Mucosa of rectum (tissue), 2 donors: ENCODE results near the gene NDUFB10.

Experiments
- H3K27ac ChIP-seq, 2 donors: one replicate each; pipeline ENCODE4 v1.7.0; 2013; ENCODE audit warnings: inconsistent platforms in 2 of 2, low read depth in 2 of 2, low read length in 2 of 2
- H3K27me3 ChIP-seq, 2 donors: one replicate each; pipeline ENCODE4 v1.7.0; 2013; ENCODE audit warnings: low read length in 2 of 2; ENCODE audit not compliant: control insufficient read depth in 2 of 2, insufficient read depth in 2 of 2
- H3K36me3 ChIP-seq, 2 donors: one replicate each; pipeline ENCODE4 v1.7.0; 2013; ENCODE audit warnings: low read length in 2 of 2; ENCODE audit not compliant: control insufficient read depth in 2 of 2, insufficient read depth in 2 of 2
- H3K4me1 ChIP-seq, 2 donors: one replicate each; pipeline ENCODE4 v1.7.0; 2013; ENCODE audit warnings: low read length in 2 of 2, mild to moderate bottlenecking in 1 of 2; ENCODE audit not compliant: control insufficient read depth in 2 of 2, insufficient read depth in 2 of 2
- H3K4me3 ChIP-seq, 2 donors: one replicate each; pipeline ENCODE4 v1.7.0; 2013; ENCODE audit warnings: low read length in 2 of 2
- H3K9ac ChIP-seq, 2 donors: one replicate each; pipeline ENCODE4 v1.7.0; 2013; ENCODE audit warnings: low read length in 2 of 2, low read depth in 1 of 2, mild to moderate bottlenecking in 1 of 2
- H3K9me3 ChIP-seq, 2 donors: one replicate each; pipeline ENCODE4 v1.7.0; 2013; ENCODE audit warnings: low read length in 2 of 2; ENCODE audit not compliant: control insufficient read depth in 2 of 2
- donor health status: healthy.
- donor health status: Normal muscosa, but diverticular disease.

Gene NDUFB10

GRCh38 chr16:1959269-1960039, at the start of gene NDUFB10:
NDUFB10 (plus strand) TSS chr16:1959538; CDS start chr16:1959625, 87 bp downstream.
- Histone ChIP-seq H3K36me3 (peaks cover 14 to 21% of the 10 kb centered on the region in 2 donors), H3K9ac (peak within 1 kb of the TSS; percentile 93 to 96), H3K27ac (peak within 1 kb of the TSS; percentile 76 to 86), H3K27me3 (no peaks in the 10 kb centered on the region), H3K4me1 (peaks cover 18 to 24% of the 10 kb centered on the region in 2 donors), H3K9me3 (no peaks in the 10 kb centered on the region), H3K4me3 (peak within 1 kb of the TSS; percentile 85 to 93)

GRCh38 chr16:1909561-1910231, 49.6 kb upstream of the NDUFB10 start:
- no peaks in the 10 kb centered on the region for H3K9me3 ChIP-seq
- no peaks in the 10 kb centered on the region for H3K36me3 ChIP-seq
- peak overlapping the region in 1 of 2 donors; percentile 54 for H3K9ac ChIP-seq
- H3K27ac ChIP-seq, result peak overlapping the region; percentile 52 to 63
- H3K27me3 ChIP-seq, result peaks cover 0 to 4% of the 10 kb centered on the region in 2 donors
- H3K4me3 ChIP-seq, result no peak overlapping the region
- peaks cover 33 to 40% of the 10 kb centered on the region in 2 donors for H3K4me1 ChIP-seq

GRCh38 chr16:1911467-1912214, 47.7 kb upstream of the NDUFB10 start:
- H3K4me1 ChIP-seq, result peaks cover 31 to 42% of the 10 kb centered on the region in 2 donors
- no peak overlapping the region for H3K27ac ChIP-seq
- no peaks in the 10 kb centered on the region for H3K36me3 ChIP-seq
- no peak overlapping the region for H3K4me3 ChIP-seq
- H3K9ac ChIP-seq, result no peak overlapping the region
- H3K27me3 ChIP-seq, result peaks cover 0 to 5% of the 10 kb centered on the region in 2 donors
- H3K9me3 ChIP-seq, result no peaks in the 10 kb centered on the region

- no peaks in the 10 kb centered on the region for H3K36me3 ChIP-seq
- peaks cover 5 to 11% of the 10 kb centered on the region in 2 donors for H3K27me3 ChIP-seq
- no peak overlapping the region for H3K27ac ChIP-seq
- no peak overlapping the region for H3K9ac ChIP-seq
- H3K4me3 ChIP-seq, result no peak overlapping the region
- peaks cover 31 to 42% of the 10 kb centered on the region in 2 donors for H3K4me1 ChIP-seq
- H3K9me3 ChIP-seq, result no peaks in the 10 kb centered on the region
Observed at GRCh38 chr16:1912215-1912543, 47.2 kb upstream of the NDUFB10 start.

- Histone ChIP-seq H3K4me3 (no peak overlapping the region), H3K27ac (peak overlapping the region; percentile 76 to 84), H3K9ac (peak overlapping the region; percentile 24 to 73), H3K9me3 (no peaks in the 10 kb centered on the region), H3K27me3 (peaks cover 9 to 17% of the 10 kb centered on the region in 2 donors), H3K4me1 (peaks cover 31 to 42% of the 10 kb centered on the region in 2 donors), H3K36me3 (no peaks in the 10 kb centered on the region)
Observed at GRCh38 chr16:1913327-1914083, 45.8 kb upstream of the NDUFB10 start.

GRCh38 chr16:1914084-1914608, 45.2 kb upstream of the NDUFB10 start:
- no peak overlapping the region for H3K4me3 ChIP-seq
- peaks cover 29 to 40% of the 10 kb centered on the region in 2 donors for H3K4me1 ChIP-seq
- H3K9me3 ChIP-seq, result no peaks in the 10 kb centered on the region
- peak overlapping the region; percentile 76 to 84 for H3K27ac ChIP-seq
- H3K36me3 ChIP-seq, result no peaks in the 10 kb centered on the region
- H3K9ac ChIP-seq, result peak overlapping the region in 1 of 2 donors; percentile 60
- peaks cover 14 to 17% of the 10 kb centered on the region in 2 donors for H3K27me3 ChIP-seq

- Histone ChIP-seq H3K4me3 (no peak overlapping the region), H3K9me3 (no peaks in the 10 kb centered on the region), H3K27me3 (peaks cover 21 to 26% of the 10 kb centered on the region in 2 donors), H3K4me1 (peaks cover 23 to 32% of the 10 kb centered on the region in 2 donors), H3K27ac (no peak overlapping the region), H3K9ac (no peak overlapping the region), H3K36me3 (no peaks in the 10 kb centered on the region)
Observed at GRCh38 chr16:1914988-1915387, 44.4 kb upstream of the NDUFB10 start.

- H3K27me3 ChIP-seq, result peaks cover 31 to 36% of the 10 kb centered on the region in 2 donors
- H3K9ac ChIP-seq, result no peak overlapping the region
- H3K4me1 ChIP-seq, result peaks cover 25 to 29% of the 10 kb centered on the region in 2 donors
- no peak overlapping the region for H3K4me3 ChIP-seq
- H3K36me3 ChIP-seq, result no peaks in the 10 kb centered on the region
- H3K9me3 ChIP-seq, result no peaks in the 10 kb centered on the region
- H3K27ac ChIP-seq, result no peak overlapping the region
Observed at GRCh38 chr16:1915732-1916639, 43.4 kb upstream of the NDUFB10 start.

GRCh38 chr16:1916640-1916990, 42.7 kb upstream of the NDUFB10 start:
- Histone ChIP-seq H3K27ac (no peak overlapping the region), H3K4me1 (peaks cover 24 to 29% of the 10 kb centered on the region in 2 donors), H3K9me3 (no peaks in the 10 kb centered on the region), H3K36me3 (no peaks in the 10 kb centered on the region), H3K4me3 (no peak overlapping the region), H3K27me3 (peaks cover 33 to 36% of the 10 kb centered on the region in 2 donors), H3K9ac (no peak overlapping the region)
